ENCODE results near the gene ROPN1L. TPM values are rescaled to one million over a fixed set of nuclear protein-coding genes. Genes with fewer than 3 reads are reported as not detected.

The ROPN1L gene
- total RNA-seq, 2 donors from 2014 or later = 0.66 to 1.0 TPM

- H3K27ac Mint-ChIP-seq = no peak overlapping the region
- peak; percentile 59 for ATAC-seq (replicated peaks)
- H3K27me3 Mint-ChIP-seq = no peaks in the 10 kb centered on the region
- H3K36me3 Mint-ChIP-seq (ENCODE audit: low read depth) = peaks cover 12% of the 10 kb centered on the region
- peaks cover 7% of the 10 kb centered on the region for H3K9me3 Mint-ChIP-seq
- H3K4me1 Mint-ChIP-seq = peaks cover 30% of the 10 kb centered on the region
- peak overlapping the region; percentile 78 for H3K4me3 Mint-ChIP-seq
Observed at GRCh38 chr5:10441992-10442435, 335 bp downstream of the ROPN1L start.

- ATAC-seq (replicated peaks) = no peak
- peaks cover 7% of the 10 kb centered on the region for H3K9me3 Mint-ChIP-seq
- peaks cover 32% of the 10 kb centered on the region for H3K4me1 Mint-ChIP-seq
- peak overlapping the region; percentile 78 for H3K4me3 Mint-ChIP-seq
- no peak overlapping the region for H3K27ac Mint-ChIP-seq
- peaks cover 6% of the 10 kb centered on the region for H3K36me3 Mint-ChIP-seq (ENCODE audit: low read depth)
- no peaks in the 10 kb centered on the region for H3K27me3 Mint-ChIP-seq
Observed at GRCh38 chr5:10442576-10442975, 897 bp downstream of the ROPN1L start.

DNA sequence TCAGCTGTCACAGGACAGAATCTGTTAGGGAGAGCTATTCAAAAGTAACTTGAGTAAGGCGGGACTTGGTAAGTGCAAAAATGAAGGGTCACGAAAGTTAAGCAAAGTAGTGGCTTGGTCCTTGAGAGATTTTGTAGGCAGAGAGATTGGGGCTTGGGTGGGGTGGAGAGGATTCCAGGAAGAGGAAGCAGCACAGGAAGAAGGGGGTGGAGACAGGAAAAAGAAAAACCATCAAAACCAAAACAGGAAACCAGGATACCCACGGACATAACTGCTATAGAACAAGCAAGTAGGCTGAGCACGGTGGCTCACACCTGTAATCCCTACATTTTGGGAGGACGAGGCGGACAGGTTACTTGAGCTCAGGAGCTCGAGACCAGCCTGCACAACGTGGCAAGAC, 3.7 kb downstream of the ROPN1L start:
- peak overlapping the region; percentile 79 for H3K27ac Mint-ChIP-seq
- no peak for ATAC-seq (replicated peaks)
- peak overlapping the region; percentile 73 for H3K4me3 Mint-ChIP-seq
- no peaks in the 10 kb centered on the region for H3K36me3 Mint-ChIP-seq (ENCODE audit: low read depth)
- no peaks in the 10 kb centered on the region for H3K27me3 Mint-ChIP-seq
- H3K9me3 Mint-ChIP-seq = peaks cover 7% of the 10 kb centered on the region
- H3K4me1 Mint-ChIP-seq = peaks cover 41% of the 10 kb centered on the region

DNA sequence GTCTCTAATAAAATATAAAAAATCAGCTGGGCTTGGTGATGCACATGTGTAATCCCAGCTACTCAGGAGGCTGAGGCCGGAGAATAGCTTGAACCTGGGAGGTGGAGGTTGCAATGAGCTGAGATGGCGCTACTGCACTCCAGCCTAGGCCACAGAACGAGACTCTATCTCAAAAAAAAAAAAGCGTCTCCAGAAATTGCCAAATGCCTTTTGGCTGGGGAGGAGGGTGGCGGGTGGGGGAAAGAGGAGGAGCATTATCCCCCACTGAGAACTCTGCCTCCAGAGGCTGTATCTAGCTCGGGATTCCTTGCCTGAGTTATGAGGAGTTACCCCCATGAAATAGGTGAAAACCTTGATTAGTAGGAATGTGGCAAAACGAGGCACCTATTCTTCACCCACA, 4.8 kb downstream of the ROPN1L start:
- Mint-ChIP-seq H3K4me3 (no peak overlapping the region), H3K27ac (no peak overlapping the region), H3K36me3 (ENCODE audit: low read depth) (no peaks in the 10 kb centered on the region), H3K4me1 (peaks cover 41% of the 10 kb centered on the region), H3K27me3 (no peaks in the 10 kb centered on the region), H3K9me3 (peaks cover 7% of the 10 kb centered on the region)
- ATAC-seq (replicated peaks) = no peak

DNA sequence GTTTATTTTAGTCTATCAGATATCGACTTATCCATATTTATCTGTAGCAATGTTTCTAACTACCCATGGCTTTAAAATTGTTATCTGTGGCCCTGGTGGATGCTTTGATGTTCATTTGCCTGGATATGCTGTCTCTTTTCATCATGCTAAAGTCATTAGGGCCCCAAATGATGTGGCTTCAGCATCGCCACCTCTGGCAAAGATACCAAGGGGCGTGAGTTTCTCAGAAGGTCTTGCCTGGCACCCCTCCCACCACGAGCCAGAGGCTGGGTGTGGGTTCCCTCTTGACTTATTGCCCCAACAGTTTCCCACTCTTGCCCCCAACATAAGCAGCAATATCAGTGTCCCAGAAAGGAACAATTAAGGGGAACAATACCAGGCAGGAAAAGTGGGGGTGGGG, 5.4 kb downstream of the ROPN1L start:
- Mint-ChIP-seq H3K4me3 (no peak overlapping the region), H3K4me1 (peaks cover 41% of the 10 kb centered on the region), H3K9me3 (peaks cover 7% of the 10 kb centered on the region), H3K27me3 (no peaks in the 10 kb centered on the region), H3K36me3 (ENCODE audit: low read depth) (no peaks in the 10 kb centered on the region), H3K27ac (no peak overlapping the region)
- ATAC-seq (replicated peaks) = no peak

- Mint-ChIP-seq H3K36me3 (ENCODE audit: low read depth) (no peaks in the 10 kb centered on the region), H3K27ac (peak overlapping the region; percentile 57), H3K27me3 (no peaks in the 10 kb centered on the region), H3K9me3 (peaks cover 7% of the 10 kb centered on the region), H3K4me3 (no peak overlapping the region), H3K4me1 (peaks cover 32% of the 10 kb centered on the region)
- ATAC-seq (replicated peaks) = peak; percentile 28
Observed at GRCh38 chr5:10448754-10449360, 7.2 kb downstream of the ROPN1L start.

GRCh38 chr5:10451137-10451824, 9.6 kb downstream of the ROPN1L start:
- H3K9me3 Mint-ChIP-seq = no peaks in the 10 kb centered on the region
- no peaks in the 10 kb centered on the region for H3K27me3 Mint-ChIP-seq
- H3K4me1 Mint-ChIP-seq = peaks cover 20% of the 10 kb centered on the region
- no peaks in the 10 kb centered on the region for H3K36me3 Mint-ChIP-seq (ENCODE audit: low read depth)
- no peak overlapping the region for H3K27ac Mint-ChIP-seq
- ATAC-seq (replicated peaks) = no peak
- H3K4me3 Mint-ChIP-seq = no peak overlapping the region

DNA sequence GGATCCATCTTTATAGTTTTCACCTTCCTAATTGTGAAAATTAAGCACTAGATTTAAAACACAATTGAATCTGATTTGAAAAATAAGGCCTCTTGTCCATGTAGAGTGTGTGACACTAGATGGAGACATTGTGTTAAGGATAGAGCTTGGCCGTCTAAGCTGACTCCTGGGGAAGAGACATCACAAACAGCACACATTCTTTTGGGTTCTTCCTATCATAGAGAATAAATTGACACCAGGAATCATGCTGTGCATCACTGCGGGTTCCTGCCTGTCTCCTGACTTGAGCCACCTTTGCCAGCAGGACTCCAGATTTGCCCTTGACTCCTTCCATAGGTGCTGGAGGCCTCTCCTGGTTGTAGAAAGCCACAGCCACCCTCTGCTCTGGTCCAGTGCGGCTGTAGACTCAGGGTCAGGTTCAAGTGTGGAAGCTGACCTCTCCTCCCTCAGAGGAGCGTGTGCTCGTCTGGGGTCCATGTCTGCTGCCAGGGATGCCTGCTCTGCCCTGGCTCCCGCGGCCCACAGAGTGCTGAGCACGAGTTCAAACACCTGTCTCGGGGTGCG, 11.2 kb downstream of the ROPN1L start:
- H3K9me3 Mint-ChIP-seq = no peaks in the 10 kb centered on the region
- H3K36me3 Mint-ChIP-seq (ENCODE audit: low read depth) = no peaks in the 10 kb centered on the region
- no peaks in the 10 kb centered on the region for H3K27me3 Mint-ChIP-seq
- H3K4me3 Mint-ChIP-seq = no peak overlapping the region
- peak; percentile 72 for ATAC-seq (replicated peaks)
- H3K27ac Mint-ChIP-seq = no peak overlapping the region
- peaks cover 12% of the 10 kb centered on the region for H3K4me1 Mint-ChIP-seq

DNA sequence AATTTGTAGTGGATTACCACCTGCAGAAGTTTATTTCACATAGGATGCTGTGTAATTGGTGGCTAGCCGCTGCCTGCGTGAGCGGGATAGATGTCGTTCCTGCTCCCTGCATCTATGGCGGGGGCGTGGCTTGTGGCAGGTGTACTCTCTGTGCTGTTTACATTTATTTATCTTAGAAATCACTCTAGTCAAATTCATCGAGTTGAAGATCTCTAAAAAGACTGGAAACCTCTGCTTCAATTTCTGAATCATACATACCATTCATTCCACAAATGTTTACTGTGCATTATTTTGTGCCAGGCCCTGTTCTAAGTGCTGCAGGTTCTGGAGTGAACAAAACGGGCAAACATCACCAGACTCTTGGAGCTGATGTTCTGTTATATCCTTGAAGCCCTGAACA, 11.9 kb downstream of the ROPN1L start:
- H3K4me3 Mint-ChIP-seq = no peak overlapping the region
- peaks cover 5% of the 10 kb centered on the region for H3K4me1 Mint-ChIP-seq
- ATAC-seq (replicated peaks) = no peak
- no peaks in the 10 kb centered on the region for H3K9me3 Mint-ChIP-seq
- no peaks in the 10 kb centered on the region for H3K27me3 Mint-ChIP-seq
- H3K27ac Mint-ChIP-seq = no peak overlapping the region
- H3K36me3 Mint-ChIP-seq (ENCODE audit: low read depth) = no peaks in the 10 kb centered on the region

DNA sequence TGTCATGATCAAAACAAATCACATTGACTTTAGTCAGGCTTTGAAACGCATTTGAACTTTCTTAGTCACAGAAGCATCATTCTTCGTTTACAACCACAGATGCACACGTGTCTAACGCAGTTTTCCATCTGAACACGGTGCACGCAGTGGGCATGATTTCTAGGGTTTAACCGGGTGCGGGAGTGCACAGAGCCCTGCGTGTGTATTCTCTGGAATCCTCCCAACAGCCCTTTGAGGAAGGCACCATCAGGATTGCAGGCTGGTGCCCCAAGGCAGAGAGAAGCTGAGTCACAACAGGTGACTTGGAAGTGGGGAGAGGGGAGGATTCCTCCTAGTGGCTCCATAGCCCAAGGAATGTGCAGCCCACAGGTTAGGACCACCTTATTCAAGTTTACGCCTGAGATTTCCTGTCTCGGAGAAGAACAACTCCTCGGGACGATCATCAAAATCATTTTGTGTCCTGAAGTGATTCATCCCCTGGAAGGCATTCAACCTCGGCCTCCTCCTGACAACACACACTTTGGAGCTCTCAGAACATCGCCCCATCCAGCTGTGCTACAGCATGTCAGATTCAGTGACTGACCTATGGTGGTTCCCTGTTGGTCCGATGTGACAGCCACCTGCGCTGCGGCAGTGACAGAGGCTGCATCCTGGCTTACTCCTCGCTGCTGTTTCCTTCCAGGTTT, 13.1 kb downstream of the ROPN1L start:
- Mint-ChIP-seq H3K9me3 (no peaks in the 10 kb centered on the region), H3K4me1 (no peaks in the 10 kb centered on the region), H3K27me3 (no peaks in the 10 kb centered on the region), H3K27ac (no peak overlapping the region), H3K4me3 (no peak overlapping the region), H3K36me3 (ENCODE audit: low read depth) (no peaks in the 10 kb centered on the region)
- no peak for ATAC-seq (replicated peaks)

GRCh38 chr5:10455277-10455670, 13.6 kb downstream of the ROPN1L start:
- H3K27ac Mint-ChIP-seq = no peak overlapping the region
- no peak for ATAC-seq (replicated peaks)
- no peaks in the 10 kb centered on the region for H3K9me3 Mint-ChIP-seq
- no peaks in the 10 kb centered on the region for H3K36me3 Mint-ChIP-seq (ENCODE audit: low read depth)
- no peaks in the 10 kb centered on the region for H3K27me3 Mint-ChIP-seq
- no peak overlapping the region for H3K4me3 Mint-ChIP-seq
- H3K4me1 Mint-ChIP-seq = no peaks in the 10 kb centered on the region

- Mint-ChIP-seq H3K27ac (no peak overlapping the region), H3K4me1 (no peaks in the 10 kb centered on the region), H3K36me3 (ENCODE audit: low read depth) (no peaks in the 10 kb centered on the region), H3K4me3 (no peak overlapping the region), H3K9me3 (no peaks in the 10 kb centered on the region), H3K27me3 (no peaks in the 10 kb centered on the region)
- no peak for ATAC-seq (replicated peaks)
Observed at GRCh38 chr5:10456583-10457420, 15.1 kb downstream of the ROPN1L start.

DNA sequence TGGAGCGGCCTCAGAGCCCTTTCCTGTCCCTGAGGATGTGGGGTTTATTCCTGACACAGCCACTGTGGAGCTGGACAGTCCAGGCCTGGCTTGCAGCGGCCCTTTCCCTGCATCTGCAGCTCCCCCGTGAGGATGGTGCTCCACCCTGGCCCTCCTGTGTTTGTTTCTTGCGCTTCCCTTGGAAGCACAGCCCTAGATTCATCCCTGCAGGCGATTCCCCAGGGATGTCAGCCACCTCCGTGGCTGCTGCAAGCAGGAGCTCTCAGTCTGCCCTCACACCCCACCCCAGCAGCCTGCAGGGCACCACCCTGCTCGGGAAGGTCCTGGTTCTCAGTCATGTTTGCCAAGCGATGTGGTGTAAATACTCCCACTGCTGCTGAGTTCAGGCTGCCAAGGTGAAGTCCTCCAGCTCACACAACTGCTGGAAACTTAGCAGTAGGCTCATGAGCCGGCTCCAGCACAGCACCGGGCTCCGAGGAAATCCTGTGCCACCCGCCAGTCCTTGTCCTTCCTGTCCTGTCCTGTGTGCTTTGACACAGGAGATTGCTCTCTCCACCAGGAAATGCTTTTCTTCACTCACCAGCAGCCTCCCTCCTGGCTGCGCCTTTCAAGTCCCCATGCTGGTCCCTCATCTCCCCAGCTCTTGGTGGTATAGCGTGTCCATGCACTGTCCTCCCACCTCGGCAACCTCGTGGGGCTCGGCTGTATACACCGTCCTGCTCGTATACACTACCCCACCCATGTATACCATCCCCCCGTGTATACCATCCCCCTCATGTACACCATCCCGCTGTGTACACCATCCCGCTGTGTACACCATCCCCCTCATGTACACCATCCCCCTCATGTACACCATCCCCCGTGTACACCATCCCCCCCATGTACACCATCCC, 16.2 kb downstream of the ROPN1L start:
- H3K36me3 Mint-ChIP-seq (ENCODE audit: low read depth) = no peaks in the 10 kb centered on the region

More for the DNA sequence above, 16.2 kb downstream of the ROPN1L start:
- ATAC-seq (replicated peaks) = no peak
- no peak overlapping the region for H3K4me3 Mint-ChIP-seq
- H3K27ac Mint-ChIP-seq = no peak overlapping the region
- H3K9me3 Mint-ChIP-seq = no peaks in the 10 kb centered on the region
- H3K27me3 Mint-ChIP-seq = no peaks in the 10 kb centered on the region
- no peaks in the 10 kb centered on the region for H3K4me1 Mint-ChIP-seq

All from activated T-helper 17 cell treated with anti-CD3 and anti-CD28 coated beads, Interleukin-2, amount 50 U/mL, for 72 hours (primary cell).